ENCODE measurements around the gene MUC21.

The MUC21 gene

DNA sequence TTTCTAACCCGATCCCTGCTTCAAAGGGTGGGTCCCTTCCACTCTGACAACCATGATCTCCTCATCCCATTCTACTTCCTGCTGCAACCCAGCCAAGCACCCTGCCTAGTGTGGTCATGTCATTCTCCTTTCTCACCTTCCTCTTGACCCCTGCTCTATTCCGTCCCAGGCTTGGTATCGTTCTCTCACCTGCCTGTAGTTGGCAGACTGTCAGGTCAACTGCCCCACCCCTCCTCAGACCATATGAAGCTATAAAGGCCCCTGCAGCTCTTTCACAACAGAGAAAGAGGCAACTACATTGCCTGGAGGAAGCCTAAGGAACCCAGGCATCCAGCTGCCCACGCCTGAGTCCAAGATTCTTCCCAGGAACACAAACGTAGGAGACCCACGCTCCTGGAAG, at the start of gene MUC21:
Gene MUC21 (plus strand): TSS at position 280 of the 400 bp plus-strand sequence. CDS start 241 bp downstream, outside the sequence.
- no peak for DNase-seq (ENCODE audit: low read depth)

DNA sequence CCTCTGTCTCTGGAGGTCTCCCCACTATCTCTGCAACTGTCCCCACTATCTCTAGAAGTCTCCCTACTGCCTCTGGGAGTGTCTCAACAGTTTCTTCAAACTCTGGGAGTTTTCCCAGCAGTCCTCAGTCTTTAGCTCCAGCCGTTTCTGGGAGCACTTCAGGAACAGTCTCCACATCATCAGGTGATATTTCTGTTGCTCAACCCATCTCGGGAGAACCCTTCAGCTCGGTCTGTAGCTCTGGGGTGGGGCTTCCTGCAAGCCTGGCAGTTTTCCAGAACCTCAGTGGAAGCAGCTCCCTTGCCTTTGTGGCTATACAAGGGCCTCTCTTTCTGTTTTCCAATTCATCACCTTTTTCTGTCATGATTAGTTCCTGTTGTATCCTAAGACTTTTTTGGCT, 48.5 kb upstream of the MUC21 start:
- no peak for DNase-seq (ENCODE audit: low read depth)

DNA sequence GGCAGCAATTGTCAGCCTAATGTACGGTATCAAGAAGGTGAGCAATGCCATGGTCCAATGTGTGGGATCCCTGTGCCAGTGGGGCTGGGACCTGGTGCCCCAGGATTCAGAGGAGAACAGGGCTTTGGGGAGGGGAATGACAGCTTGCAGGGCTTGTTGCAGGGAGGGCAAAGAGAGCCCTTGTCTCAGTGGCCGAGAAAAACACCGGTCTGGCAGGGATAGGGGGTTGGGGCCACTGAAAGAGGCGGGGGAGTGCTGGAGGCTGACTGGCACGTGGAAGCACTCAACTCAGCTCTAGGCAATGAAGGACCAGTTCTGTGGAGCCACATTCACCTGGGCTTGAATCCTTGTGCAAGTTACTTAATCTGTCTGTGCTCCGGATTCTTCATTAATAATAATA, 46.3 kb upstream of the MUC21 start:
- DNase-seq (ENCODE audit: low read depth): no peak

DNA sequence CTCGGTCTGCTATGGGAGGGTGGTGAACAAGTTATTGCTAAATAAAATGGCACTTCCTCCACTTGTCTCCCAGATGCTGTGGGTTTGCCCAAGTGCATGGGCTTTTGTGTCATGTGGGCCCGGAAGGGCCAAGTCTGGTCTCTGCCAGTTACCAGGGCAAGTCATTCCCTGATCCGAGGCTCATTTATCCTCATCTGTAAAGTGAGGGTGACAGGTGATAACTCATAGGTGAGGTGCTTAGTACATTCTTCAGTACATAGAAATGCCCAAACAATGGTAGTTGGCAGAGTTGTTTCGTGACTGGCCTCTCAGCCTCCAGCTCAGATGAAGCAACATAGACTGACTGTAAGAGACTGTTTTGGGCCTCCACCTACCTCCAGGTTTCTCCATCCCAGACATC, 44.8 kb upstream of the MUC21 start:
- DNase-seq (ENCODE audit: low read depth): no peak

DNA sequence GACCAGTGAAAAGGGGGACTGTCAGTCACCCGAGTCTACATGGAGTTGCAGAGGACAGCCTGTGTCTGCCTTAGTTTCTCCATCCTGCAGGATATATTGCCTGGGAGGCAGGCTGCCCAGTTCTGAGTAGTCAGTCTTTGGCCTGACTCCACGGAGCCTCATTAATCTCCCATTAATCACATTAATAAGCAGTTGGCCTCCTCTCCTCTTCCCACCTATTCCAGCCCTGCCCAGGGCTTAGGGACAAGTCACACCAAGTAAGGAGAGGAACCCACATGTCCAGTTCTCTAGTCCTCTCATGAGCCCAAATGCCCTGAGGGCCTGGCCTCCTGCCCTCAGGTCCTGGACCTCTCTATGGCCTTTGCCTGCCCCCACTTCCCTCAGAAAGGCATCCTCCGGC, 44.0 kb upstream of the MUC21 start:
- no peak for DNase-seq (ENCODE audit: low read depth)

DNA sequence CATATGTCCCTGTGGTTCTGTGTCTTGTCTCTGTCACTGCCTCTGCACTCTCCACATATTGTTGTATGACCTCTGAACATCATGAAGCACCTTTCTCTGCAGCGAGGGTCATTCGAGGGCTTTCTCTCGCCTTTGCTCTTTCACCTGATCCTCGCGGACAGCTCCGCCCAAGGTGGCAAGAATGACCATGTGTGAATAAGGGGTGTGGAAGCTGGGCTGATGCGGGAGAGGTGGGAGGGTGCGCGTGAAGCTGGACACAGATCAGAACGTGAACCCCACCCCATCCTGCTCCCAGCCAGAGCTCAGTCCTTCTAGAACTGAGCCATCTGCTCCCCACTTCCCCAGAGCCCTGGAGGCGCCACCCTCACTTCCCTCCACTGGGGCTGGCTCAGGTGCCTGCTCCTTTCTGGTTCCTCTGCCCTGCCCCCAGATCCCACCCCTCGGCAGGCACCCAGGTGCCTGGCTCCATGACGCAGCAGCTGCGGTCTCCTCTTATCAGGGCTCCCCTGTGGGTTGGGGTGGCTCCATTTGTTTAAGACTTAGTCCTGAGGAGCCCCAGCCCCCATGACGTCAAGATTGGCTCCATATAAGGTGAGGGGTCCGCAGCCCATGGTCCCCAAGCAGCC, 43.0 kb upstream of the MUC21 start, which contains the start of gene MUCL3:
Gene MUCL3 (plus strand): TSS at position 613 of the 626 bp plus-strand sequence. CDS start 27 bp downstream, outside the sequence.
- DNase-seq (ENCODE audit: low read depth): no peak

DNA sequence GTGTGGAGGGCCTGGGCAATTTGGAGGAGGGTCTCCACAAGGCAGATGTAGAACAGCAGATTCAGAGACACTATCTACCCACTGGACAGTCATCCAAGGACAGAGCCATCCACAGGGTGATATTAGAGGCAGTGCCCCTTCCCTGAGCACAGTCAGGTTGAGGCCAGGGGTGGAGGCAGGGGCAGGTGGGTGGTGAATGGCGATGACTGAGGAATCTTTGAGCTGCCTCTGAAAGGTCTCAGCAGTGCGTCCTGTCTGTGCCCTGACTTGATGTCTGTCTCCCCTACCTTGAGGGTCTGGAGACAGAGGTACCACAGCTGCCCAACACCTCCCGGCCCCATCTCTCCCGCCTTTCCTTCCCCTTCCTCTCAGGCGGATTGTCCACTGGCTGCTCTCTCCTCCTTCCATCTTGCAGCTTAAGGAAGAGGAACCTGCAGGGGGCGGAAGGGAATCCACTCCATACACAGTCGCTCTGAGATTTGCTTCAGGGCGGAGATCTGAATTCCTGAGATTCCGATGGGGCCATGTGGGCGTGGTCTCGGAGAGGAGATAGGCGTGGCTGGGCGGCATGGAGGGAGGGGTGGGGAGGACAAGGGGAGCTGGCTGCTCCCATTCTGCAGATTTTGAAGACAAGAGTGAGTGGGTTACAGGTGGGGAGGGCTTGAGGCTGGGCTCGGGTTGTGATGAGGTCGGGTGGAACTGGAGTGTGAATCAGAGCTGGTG, 41.0 kb upstream of the MUC21 start:
- no peak for DNase-seq (ENCODE audit: low read depth)

DNA sequence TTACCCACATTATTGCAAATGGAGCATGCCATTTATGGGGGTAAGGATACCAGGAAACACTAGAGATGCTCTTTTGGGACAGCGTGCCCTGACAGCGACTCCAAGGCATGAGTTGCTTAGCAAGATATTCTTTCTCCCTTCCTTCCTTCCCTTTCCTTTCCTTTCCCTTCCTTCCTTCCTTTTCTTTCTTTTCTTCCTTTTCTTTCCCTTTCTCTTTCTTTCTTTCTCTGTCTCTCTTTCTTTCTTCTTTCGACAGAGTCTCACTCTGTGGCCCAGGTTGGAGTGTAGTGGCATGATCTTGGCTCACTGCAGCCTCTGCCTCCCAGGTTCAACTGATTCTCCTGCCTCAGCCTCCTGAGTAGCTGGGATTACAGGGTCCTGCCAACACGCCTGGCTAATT, 39.5 kb upstream of the MUC21 start:
- no peak for DNase-seq (ENCODE audit: low read depth)

DNA sequence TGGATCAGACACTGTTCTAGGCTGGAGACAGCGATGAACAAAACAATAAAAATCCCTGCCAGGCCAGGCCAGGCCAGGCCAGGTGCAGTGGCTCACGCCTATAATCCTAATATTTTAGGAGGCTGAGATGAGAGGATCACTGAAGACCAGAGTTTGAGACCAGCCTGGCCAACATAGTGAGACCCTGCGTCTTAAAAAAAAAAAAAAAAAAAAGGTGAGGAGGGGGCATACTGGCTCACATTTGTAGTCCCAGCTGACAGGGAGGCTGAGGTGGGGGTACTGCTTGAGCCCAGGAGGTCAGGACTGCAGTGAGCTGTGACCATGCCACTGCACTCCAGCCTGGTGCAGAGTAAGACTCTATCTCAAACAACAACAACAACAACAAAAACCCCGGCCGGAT, 38.2 kb upstream of the MUC21 start:
- no peak for DNase-seq (ENCODE audit: low read depth)

DNA sequence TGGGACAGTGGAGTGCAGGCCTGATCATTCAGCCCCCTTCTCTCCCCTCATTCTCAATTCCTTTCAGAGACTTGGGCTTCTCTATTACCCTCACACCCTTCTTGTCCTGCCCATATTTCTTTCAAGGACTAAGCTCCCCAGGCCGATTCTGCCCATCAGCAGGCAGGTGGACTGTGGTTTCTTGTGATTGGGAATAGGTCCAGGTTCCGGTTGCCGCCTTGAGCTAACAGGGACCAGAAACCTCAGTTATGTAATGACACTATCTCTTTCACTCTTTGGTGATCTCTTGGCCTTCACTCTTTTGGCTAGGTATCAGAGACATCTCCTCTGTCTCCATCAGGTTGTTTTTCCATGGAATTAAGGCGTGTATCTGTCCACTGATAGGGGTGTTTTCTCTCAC, 36.3 kb upstream of the MUC21 start:
- no peak for DNase-seq (ENCODE audit: low read depth)

DNA sequence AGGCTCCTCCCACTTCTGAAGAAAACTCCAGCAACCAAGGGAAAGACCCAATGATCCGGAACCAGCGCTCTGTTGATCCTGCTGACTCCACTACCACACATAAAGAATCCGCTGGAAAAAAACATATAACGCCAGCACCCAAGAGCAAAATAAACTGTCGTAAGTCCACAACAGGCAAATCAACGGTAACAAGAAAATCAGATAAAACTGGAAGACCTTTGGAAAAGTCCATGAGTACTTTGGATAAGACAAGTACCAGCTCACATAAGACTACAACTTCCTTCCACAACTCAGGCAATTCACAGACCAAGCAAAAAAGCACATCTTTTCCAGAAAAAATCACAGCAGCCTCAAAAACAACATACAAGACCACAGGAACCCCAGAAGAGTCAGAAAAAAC, 34.7 kb upstream of the MUC21 start:
- DNase-seq (ENCODE audit: low read depth): no peak

DNA sequence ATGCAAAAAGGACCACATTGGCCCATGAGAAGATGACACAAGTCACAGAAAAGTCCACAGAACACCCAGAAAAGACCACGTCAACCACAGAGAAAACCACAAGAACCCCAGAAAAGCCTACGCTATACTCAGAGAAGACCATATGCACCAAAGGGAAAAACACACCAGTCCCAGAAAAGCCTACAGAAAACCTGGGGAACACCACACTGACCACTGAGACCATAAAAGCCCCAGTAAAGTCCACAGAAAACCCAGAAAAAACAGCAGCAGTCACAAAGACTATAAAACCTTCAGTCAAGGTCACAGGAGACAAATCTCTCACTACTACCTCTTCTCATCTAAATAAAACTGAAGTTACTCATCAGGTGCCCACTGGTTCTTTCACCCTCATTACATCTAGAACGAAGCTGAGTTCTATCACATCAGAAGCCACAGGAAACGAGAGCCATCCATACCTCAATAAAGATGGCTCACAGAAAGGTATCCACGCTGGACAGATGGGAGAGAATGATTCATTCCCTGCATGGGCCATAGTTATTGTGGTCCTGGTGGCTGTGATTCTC, 31.5 kb upstream of the MUC21 start:
- DNase-seq (ENCODE audit: low read depth): no peak

DNA sequence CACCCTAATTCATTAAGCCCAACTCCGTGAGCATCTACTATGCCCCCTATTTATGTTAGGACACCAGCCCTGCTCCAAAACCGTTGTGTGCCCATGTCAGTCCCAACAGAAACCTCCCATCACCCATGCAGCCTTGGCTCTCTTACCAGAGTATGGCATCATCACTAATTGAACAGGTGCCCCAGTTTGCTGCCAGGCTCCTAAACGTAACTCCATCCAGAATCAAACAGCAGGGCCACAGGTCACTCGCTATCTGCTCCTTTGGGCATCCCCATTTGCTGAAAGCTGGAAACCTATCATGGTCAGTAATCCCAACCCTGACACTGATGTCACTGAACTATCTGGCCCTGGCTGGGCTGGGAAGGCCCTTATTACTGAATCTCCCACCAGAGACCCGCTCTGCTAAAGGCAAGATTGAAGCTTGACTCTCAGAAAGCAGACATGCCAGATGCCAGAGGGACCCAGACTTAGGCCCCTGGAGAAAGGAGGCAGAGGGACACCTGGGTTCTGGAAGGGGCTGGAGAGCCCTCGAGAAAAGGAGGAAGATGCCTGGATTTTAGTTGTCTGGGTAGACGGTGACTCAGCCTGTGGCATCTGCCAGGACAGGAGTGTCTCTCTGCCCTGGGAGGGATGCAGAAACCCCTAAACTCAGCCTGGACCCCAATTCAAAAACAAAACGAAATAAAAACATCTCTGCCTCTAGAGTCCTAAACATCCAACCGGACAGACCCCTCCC, 28.7 kb upstream of the MUC21 start:
- no peak for DNase-seq (ENCODE audit: low read depth)

DNA sequence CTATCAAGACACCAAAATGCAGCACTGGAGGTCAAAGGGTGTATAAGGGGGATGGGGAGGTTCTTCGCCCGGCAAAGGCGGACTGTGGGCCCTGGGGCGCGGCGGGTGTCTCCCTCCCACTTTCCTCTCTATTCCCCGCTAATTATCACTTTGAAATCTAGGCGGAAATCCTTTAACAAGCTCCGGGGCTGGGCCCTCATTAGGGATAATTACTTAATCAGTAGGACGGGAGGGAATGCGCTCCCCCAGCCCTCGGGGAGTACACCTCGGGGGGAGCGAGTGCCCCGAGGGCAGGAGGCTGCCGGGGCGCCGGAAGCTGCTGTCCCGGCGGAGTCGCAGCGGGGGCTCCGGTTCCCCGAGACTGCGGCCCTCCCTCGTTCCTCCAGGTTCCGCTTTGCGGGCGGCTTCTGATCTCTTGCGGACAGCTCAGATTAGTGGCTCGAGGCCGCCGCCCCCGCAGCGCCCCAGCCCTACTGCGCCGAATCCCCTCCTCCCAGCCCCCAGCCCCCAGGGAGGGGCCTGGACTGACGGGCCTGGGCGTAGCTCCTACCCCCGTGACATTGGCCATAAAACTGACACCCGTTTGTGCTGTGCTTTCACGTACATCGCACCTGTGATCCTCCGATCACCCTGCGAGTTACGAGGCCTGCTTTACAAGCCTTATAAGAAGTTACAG, 28.0 kb upstream of the MUC21 start:
- peak; percentile 61 for DNase-seq (ENCODE audit: low read depth)

DNA sequence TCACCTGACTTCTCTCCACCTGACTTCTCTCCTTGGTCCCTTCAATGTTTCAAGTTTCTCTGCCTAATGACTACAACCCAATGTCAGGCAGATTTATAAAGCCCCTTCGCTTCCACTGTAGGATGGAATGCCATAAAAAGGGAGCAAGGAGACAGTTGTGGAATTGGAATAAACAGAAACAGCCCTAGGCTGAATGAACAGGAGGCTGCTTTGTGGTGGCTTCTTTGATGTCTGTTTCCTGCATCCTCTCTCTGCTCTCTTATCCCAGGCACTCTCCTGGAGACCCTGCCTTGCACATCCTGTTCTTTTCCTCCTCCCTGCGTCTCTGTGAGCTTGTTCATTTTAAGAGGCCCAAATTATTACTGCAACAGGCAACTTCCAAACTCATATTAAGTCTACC, 25.8 kb upstream of the MUC21 start:
- no peak for DNase-seq (ENCODE audit: low read depth)

DNA sequence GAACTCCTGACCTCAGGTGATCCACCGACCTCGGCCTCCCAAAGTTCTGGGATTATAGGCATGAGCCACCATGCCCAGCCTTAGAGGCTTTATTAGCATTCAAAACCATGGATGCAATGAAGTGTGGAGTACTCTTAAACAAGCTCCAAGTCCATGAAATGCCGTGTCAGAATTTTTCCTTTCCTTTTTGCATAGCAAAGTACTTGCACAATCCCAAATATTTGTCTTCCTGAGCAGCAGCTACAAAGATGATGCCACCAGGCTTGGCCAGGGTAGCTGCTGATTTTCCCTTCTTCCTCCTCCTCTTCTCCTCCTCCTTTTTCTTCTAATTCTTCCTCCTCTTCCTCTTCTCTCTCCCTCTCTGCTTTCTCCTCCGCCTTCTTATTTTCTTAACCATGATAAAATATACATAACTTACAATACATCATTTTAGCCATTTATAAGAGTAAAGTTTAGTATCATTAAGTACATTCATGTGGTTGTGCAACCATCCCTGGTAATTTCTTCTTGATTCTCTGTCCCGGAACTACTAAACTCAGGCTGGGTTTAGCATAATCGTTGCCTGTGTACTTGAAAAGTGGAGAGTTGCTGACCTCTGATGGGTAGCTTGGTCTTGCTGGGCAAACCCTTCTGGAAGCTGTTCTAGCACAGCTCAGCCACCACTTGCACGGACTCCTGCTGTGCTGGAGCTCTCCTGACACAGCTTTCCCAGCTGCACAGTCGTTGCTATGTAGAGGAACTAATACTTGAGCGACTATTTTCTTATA, 22.4 kb upstream of the MUC21 start:
- DNase-seq (ENCODE audit: low read depth): no peak

DNA sequence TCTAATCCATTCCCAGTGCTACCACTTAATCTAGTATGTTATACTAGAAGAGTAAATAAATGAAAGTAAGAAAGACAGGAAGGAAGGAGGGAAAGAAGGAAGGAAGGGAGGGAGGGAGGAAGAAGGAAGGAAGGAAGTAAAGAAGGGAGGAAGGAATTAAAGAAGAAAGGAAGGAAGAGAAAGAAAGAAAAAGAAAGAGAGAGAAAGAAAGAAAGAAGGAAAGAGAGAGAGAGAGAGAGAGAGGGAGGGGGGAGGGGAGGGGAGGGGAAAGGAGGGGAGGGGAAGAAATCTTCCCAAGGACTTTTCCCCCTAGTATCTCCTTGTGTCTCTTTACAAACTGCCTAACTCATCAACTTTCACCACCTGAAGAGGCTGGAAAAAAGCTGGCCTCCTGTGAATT, 20.8 kb upstream of the MUC21 start:
- DNase-seq (ENCODE audit: low read depth): no peak

DNA sequence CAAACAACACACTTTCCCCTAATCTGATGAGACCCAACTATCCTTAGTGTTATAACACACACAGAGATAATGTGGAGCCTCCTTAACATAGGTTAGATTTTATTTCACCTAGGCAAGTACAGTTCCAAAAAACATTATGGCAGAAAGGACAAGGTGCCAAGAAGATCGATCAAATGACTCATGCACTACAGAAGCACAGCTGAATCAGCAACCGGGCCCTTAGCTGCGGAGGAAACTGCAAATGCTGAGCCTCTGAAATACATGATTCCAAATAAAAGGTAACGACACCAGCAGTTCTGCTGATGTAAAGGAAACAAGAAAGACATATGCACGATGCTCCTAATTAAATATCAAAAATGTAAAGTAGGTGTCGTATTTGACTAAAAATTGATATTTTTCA, 19.9 kb upstream of the MUC21 start:
- DNase-seq (ENCODE audit: low read depth): no peak

DNA sequence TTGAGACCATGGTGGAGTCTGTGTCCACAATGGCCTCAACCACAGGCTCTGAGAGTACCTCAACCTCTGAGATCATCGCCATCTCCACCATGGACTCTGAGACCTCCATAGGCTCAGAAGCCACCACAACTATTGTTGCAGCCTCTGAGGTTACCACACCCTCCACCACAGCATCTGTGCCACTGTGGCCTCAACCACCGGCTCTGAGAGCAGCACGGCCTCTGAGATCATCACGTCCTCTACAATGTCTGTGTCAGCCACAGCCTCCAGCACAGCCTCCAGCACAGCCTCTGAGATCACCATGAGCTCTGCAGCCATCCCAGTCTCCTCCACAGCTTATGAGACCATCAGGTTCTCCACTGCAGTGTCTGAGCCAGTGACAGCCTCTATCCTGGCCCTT, 19.4 kb upstream of the MUC21 start:
- no peak for DNase-seq (ENCODE audit: low read depth)

DNA sequence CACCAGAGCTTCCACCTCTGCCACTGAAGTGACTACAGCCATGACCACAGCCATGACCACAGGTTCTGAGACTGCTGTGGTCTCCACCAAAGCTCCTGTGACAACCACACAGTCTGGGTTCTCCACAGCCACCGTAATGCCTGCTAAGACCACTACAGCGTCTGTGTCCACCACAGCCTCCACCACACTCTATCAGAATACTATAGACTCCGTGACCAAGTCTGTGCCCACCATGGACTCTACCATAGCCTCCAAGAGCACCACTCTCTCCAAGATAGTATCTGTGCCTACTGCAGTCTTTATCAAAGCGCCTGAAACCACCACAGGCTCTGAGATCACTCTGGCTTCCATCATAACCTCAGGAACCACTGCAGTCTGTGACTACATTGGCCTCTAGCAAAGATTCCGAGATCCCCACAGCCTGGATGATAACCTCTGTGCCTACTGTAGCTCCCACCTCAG, 18.3 kb upstream of the MUC21 start:
- DNase-seq (ENCODE audit: low read depth): no peak

DNA sequence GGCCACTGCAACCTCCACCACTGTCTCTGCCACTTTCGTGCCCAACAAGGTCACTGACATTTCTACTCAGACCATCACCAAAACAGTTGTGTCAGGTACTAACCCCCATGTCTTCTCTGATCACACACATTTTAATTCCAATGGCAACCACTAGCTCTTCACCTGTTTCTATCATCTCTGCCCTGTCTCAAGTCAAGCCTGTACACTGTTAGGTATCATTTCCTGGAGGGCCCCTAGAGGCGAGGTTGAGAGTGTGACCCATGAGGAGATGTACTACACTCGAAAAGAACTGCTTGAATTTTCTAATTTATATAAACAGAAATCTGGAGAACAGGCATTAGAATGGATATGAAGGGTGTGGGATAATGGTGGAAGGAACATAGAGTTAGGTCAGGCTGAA, 17.4 kb upstream of the MUC21 start:
- DNase-seq (ENCODE audit: low read depth): no peak
